OCI-LY3 (cell line): ENCODE measurements around the gene RHBDF2.

Source experiments
- H2AFZ ChIP-seq: fragments of 200-600, 300-600 bp; shearing (Covaris generic); 2 replicates; pipeline ENCODE4 v1.6.0; 2014; ENCODE audit warnings: antibody characterized with exemption, low read depth, low read length
- H3K27ac ChIP-seq: fragments of 200-600, 300-600 bp; sonication (generic); 2 replicates; pipeline ENCODE4 v1.5.1; 2014; ENCODE audit warnings: mild to moderate bottlenecking, low read length, moderate library complexity, mixed read lengths
- H3K27me3 ChIP-seq: fragments of 200-600, 300-600 bp; sonication (generic); 2 replicates; pipeline ENCODE4 v1.6.1; 2014; ENCODE audit warnings: low read depth, low read length, mixed read lengths
- H3K36me3 ChIP-seq: fragments of 200-600, 300-600 bp; sonication (generic); replicated peaks from 2 replicates; pipeline ENCODE3; 2014; ENCODE audit warnings: low read depth, low read length, mixed read lengths
- H3K4me1 ChIP-seq: fragments of 300-600, 200-600 bp; sonication (generic); 2 replicates; pipeline ENCODE4 v1.6.1; 2014; ENCODE audit warnings: low read length, mixed read lengths
- H3K4me2 ChIP-seq: fragments of 200-600, 300-600 bp; sonication (generic); 2 replicates; pipeline ENCODE4 v1.6.1; 2014; ENCODE audit warnings: low read length, mixed read lengths
- H3K4me3 ChIP-seq: fragments of 300-600, 200-600 bp; sonication (generic); 2 replicates; pipeline ENCODE4 v1.5.1; 2014; ENCODE audit warnings: antibody characterized with exemption, mild to moderate bottlenecking, low read length, moderate library complexity
- H3K79me2 ChIP-seq: fragments of 300-600, 200-600 bp; shearing (Covaris generic); 2 replicates; pipeline ENCODE4 v1.6.1; 2014; ENCODE audit warnings: mild to moderate bottlenecking, low read length, mixed read lengths
- H3K9ac ChIP-seq: fragments of 300-600, 200-600 bp; shearing (Covaris generic); 2 replicates; pipeline ENCODE4 v1.6.0; 2014; ENCODE audit warnings: mild to moderate bottlenecking, low read length, moderate library complexity
- H3K9me3 ChIP-seq: fragments of 200-600, 300-600 bp; shearing (Covaris generic); 2 replicates; pipeline ENCODE4 v1.6.1; 2014; ENCODE audit warnings: low read length, mixed read lengths; ENCODE audit not compliant: insufficient read depth
- H4K20me1 ChIP-seq: fragments of 200-600, 300-600 bp; sonication (generic); 2 replicates; pipeline ENCODE4 v1.6.1; 2016; ENCODE audit warnings: low read length, mixed read lengths; ENCODE audit not compliant: insufficient read depth
- EZH2phosphoT487 ChIP-seq: fragments of 200-600 bp; shearing (Covaris generic); IDR thresholded peaks from 2 replicates; pipeline ENCODE4 v1.6.1; 2018; ENCODE audit warnings: antibody characterized with exemption, mixed run types, low read depth
- TF ChIP-seq, protein P1 (sequence below): fragments of 200-600, 300-600 bp; sonication (generic); IDR thresholded peaks from 2 replicates; pipeline ENCODE4 v1.5.1; 2014; ENCODE audit warnings: antibody characterized with exemption, low read length, low read depth

The RHBDF2 gene

DNA sequence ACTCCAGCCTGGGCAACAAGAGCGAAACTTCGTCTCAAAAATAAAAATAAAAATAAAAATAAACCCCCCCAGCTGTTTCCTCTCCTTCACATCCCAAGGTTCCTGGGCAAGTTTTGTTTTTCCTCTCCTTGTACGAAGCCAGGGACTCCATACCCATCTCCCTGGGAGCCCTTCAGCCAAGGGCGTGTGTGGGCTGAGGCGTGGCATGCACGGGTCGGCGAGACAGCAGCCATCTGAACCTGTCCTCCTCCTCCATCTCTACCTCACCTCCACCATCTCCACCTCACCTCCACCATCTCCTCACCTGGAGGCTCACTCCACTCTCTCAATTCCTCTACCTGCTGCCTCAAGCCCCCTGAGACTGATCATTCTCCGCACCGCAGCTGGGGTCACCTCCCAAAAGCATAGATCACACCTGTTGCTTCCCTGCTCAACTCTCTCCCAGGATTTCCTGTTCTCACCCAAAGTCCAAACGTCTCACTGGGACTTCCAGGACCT, 16.9 kb downstream of the RHBDF2 start:
- peak overlapping the region; percentile 53 for H3K27ac ChIP-seq
- H3K27me3 ChIP-seq, result no peaks in the 10 kb centered on the region
- peak overlapping the region; percentile 54; the same call in 1 of the 2 replicates for H2AFZ ChIP-seq
- TF ChIP-seq, protein P1, sequence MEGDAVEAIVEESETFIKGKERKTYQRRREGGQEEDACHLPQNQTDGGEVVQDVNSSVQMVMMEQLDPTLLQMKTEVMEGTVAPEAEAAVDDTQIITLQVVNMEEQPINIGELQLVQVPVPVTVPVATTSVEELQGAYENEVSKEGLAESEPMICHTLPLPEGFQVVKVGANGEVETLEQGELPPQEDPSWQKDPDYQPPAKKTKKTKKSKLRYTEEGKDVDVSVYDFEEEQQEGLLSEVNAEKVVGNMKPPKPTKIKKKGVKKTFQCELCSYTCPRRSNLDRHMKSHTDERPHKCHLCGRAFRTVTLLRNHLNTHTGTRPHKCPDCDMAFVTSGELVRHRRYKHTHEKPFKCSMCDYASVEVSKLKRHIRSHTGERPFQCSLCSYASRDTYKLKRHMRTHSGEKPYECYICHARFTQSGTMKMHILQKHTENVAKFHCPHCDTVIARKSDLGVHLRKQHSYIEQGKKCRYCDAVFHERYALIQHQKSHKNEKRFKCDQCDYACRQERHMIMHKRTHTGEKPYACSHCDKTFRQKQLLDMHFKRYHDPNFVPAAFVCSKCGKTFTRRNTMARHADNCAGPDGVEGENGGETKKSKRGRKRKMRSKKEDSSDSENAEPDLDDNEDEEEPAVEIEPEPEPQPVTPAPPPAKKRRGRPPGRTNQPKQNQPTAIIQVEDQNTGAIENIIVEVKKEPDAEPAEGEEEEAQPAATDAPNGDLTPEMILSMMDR, result no peak
- no peak for TF ChIP-seq EZH2phosphoT487
- peak overlapping the region; percentile 39; the same call in 1 of the 2 replicates for H3K9ac ChIP-seq
- peaks cover 53% of the 10 kb centered on the region for H3K4me1 ChIP-seq
- peak overlapping the region; percentile 50 for H3K4me2 ChIP-seq
- no peaks in the 10 kb centered on the region for H4K20me1 ChIP-seq
- peak overlapping the region; percentile 50 for H3K4me3 ChIP-seq
- H3K9me3 ChIP-seq, result no peaks in the 10 kb centered on the region
- no peaks in the 10 kb centered on the region for H3K79me2 ChIP-seq
- H3K36me3 ChIP-seq, result peaks cover 3% of the 10 kb centered on the region

DNA sequence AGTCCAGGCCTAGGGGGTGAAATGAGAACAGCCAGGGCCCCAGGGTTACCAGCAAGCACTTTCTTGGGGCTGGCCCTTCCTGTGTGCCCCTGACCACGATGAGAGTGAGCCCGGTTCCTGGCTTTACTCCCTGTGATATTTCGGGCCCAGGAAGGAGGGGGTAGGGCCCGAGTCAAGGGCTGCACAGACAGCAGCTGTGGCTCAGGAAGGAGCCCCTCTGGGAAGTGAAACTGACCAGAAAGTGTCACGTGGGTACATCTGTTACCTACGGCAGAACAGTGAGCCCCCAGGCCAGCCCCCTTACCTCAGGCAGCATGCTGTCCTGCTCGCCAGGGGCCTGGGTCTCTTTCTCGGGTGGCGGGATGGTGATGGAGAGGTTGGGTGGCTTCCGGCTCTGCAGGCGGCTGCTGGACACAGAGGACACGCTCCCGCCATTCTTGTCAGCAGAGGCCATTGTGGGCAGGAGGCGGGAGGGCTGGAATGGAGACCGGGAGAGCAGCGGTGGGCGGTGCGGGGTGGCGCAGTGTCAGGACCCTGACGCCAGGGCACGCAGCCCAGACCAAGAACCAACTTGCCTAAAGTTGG, 20.1 kb downstream of the RHBDF2 start:
- H3K4me3 ChIP-seq, result peak overlapping the region; percentile 60
- TF ChIP-seq EZH2phosphoT487, result no peak
- TF ChIP-seq, protein P1, result no peak
- peak overlapping the region; percentile 95 for H3K27ac ChIP-seq
- H2AFZ ChIP-seq, result no peak overlapping the region; the same call in 1 of the 2 replicates
- no peaks in the 10 kb centered on the region for H4K20me1 ChIP-seq
- H3K9me3 ChIP-seq, result no peaks in the 10 kb centered on the region
- peak overlapping the region; percentile 83 for H3K4me2 ChIP-seq
- no peaks in the 10 kb centered on the region for H3K79me2 ChIP-seq
- H3K27me3 ChIP-seq, result no peaks in the 10 kb centered on the region
- H3K36me3 ChIP-seq, result peaks cover 3% of the 10 kb centered on the region
- peaks cover 50% of the 10 kb centered on the region for H3K4me1 ChIP-seq
- H3K9ac ChIP-seq, result peak overlapping the region; percentile 78

DNA sequence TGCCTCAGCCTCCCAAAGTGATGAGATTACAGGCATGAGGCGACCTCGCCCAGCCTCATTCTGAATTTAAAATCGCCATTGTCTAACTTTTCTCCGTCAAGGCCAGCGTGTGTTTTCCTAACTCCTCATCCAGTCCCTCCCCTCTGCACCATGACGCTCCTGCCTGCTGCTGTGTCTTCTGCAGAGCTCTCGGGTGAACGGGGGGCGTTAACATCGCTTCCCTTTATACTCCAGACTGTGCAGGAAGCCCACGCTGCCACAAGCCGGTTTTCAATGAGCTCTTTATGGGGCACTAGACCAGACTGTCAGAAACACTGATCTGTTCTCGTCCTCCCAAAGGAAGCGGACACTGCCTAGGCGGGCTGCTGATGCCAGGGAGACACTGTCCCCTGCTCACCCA, 20.6 kb downstream of the RHBDF2 start:
- Histone ChIP-seq H4K20me1 (no peaks in the 10 kb centered on the region), H3K4me2 (peak overlapping the region; percentile 83), H2AFZ (no peak overlapping the region; the same call in 1 of the 2 replicates), H3K4me1 (peaks cover 49% of the 10 kb centered on the region), H3K9me3 (no peaks in the 10 kb centered on the region), H3K9ac (peak overlapping the region; percentile 78), H3K27me3 (no peaks in the 10 kb centered on the region), H3K36me3 (peaks cover 3% of the 10 kb centered on the region), H3K27ac (peak overlapping the region; percentile 95), H3K4me3 (peak overlapping the region; percentile 60), H3K79me2 (no peaks in the 10 kb centered on the region)
- no peak for TF ChIP-seq EZH2phosphoT487
- TF ChIP-seq, protein P1, result no peak

DNA sequence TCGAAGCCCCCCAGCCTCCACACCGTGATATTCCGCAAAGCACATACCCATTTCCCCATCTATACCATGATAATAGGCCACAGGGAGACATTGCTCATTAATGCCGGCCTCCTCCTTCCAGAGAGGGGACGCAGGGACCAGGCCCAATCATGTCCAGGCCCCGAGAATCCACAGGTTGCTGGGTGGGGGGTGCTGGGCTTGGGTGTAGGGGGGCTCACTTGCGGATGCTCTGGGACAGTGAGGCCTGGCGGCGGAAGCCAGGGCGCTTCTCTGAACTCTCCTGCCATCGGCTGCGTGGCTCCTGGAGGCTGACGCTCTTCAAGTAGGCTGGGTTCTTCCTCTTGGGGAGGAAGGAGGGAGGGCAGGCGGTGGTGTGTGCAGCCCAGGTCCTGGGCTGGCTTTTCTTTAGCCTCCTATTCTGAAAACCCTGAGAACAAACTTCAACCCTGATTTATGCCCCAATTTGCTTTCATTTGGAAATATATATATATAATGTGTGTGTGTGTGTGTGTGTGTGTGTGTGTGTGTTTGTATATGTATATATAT, 21.6 kb downstream of the RHBDF2 start:
- Histone ChIP-seq H3K4me3 (no peak overlapping the region), H3K9ac (no peak overlapping the region), H3K4me1 (peaks cover 44% of the 10 kb centered on the region), H3K79me2 (no peaks in the 10 kb centered on the region), H3K36me3 (peaks cover 3% of the 10 kb centered on the region), H3K27me3 (no peaks in the 10 kb centered on the region), H3K27ac (no peak overlapping the region), H4K20me1 (no peaks in the 10 kb centered on the region), H3K4me2 (no peak overlapping the region), H2AFZ (no peak overlapping the region), H3K9me3 (no peaks in the 10 kb centered on the region)
- TF ChIP-seq, protein P1, result no peak
- TF ChIP-seq EZH2phosphoT487, result no peak
